Stimulated activated CD4-positive, alpha-beta T cell treated with anti-CD3 and anti-CD28 coated beads, Interleukin-12 subunit alpha, Interleukin-12 subunit beta, amount 100 ng/mL, for 24 hours (primary cell): ENCODE data around the gene HYAL2.

Experiments
- DNase-seq, 2 experiments: peaks; one replicate each; pipeline ENCODE4 v3.0.0-alpha.2; 2020; ENCODE audit warnings: low read depth in 2 of 2

The HYAL2 gene

DNA sequence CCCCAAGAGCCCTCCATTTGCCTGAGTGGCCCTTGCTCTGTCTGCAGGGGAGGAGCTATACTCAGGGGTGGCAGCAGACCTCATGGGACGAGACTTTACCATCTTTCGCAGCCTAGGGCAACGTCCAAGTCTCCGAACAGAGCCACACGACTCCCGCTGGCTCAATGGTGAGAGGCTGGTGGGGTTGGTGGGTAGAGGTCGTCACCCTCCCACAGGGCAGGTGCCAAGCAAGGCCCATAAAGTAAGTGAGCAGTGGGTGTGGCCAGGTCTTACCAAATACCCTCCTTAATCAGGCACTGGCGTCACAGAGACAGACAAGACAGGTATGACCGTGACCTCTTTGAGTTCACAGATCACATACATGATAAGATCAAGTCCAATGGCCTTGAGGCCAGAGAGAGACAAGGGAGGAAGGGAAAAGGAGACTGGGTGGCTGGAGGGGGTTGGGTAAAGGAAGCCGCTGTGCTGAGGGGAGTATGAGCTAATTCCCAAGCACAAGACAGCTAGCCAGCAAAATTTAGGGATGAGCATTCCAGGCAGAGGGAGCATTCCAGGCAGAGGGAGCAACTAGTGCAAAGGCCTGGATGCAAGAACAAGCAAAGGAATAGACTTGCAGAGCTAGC, 51.1 kb downstream of the HYAL2 start:
- no peak for DNase-seq

DNA sequence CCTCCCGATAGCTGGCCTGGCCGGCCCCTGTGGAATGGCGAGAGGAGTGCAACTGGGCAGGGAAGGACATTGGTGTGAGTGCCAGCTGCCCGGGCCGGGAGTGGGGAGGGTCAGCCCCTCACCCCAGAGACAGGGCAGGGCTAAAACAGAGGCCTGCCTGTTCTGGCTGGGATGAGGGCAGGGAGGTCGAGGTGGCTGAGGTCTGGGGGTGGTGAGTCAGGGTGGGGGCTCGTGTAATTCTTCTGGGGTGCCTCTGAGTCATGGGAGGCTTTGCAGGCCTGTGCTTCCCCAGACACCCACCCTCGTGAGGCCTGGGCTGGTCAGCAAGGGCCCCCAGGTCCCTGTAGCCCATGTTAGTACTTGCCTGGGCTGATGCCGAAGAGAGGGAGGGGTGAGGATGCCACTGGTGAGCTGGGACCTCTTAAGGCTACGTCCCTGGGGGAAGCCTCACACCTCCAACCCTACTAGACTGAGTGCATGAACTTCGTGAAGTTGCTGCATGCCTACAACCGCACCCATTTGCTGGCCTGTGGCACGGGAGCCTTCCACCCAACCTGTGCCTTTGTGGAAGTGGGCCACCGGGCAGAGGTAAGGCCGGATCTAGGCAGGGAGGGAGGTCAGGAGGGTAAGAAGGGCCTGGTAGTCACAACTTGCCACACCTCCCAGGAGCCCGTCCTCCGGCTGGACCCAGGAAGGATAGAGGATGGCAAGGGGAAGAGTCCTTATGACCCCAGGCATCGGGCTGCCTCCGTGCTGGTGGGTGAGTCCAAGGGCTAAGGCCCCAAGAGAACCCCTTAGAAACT, 51.9 kb downstream of the HYAL2 start:
- DNase-seq = no peak

DNA sequence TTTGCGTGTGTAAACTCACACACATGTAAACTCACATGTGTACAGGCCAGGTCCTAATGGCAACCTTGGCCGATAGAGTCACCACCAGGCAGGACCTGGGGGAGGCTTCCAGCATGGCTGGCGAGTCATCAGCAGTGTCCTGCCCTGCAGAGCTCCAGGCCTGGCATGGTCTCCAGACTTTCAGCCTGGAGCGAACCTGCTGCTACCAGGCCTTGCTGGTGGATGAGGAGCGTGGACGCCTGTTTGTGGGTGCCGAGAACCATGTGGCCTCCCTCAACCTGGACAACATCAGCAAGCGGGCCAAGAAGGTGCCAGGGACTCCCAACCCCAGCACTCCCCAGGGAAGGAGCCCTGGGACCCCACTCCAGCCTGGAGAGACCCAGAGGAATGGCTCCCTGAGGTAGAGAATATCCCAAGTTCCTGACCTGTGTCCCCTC, 52.5 kb downstream of the HYAL2 start:
- no peak for DNase-seq

DNA sequence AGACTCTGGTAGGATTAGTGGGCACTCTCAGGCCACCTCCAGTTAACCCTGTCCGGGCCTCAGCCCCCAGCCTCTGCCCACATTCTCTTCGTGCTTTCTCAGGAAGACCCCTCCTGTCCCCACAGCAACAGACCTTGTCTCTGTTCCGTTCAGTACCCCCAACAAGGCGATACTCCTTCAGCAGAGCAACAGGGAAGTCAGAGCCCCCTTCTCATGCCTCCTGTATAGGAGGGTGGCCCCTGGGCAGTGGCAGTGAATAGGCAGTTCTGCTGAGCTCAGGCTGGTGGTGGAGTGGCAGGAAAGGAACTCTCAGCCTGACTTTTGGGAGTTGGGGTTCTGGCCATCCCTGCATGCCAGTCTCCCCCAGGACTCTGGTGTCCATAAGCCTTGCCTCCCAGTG, 53.1 kb downstream of the HYAL2 start:
- DNase-seq = no peak

DNA sequence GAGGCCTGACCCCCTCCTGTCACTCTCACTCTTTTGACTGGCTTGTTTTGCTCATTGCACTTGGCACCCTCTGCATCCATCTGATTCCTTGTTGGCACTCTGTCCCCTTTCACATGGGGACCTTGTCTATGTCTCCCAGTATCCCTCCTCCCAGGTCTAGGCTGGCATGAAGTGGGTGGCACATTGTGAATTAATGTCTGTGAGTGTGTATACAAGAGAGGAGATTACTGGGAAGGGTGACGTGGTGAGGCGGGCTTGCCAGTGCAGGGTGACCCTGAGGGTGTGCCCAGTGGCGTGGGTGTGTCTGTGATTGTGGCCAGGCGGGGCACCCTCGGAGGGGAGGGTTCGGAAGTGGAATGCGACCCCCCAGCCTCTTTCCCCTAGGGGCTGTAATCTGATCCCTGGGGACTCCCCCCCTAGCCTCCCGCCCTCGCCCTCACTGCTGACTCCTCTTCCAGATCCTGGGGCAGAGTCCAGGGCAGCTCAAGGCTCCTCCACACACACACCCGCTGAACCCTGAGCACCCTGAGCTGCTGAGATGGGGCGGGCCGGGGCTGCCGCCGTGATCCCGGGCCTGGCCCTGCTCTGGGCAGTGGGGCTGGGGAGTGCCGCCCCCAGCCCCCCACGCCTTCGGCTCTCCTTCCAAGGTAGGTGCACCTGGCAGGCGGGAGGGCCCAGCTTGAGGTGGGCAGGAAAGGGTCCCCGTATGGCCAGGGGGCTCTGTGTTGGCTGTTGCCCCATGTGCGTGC, 53.7 kb downstream of the HYAL2 start, which contains the start of gene SEMA3B:
SEMA3B (plus strand) TSS at position 445 of the 749 bp plus-strand sequence; CDS start at position 539, 94 bp downstream.
- DNase-seq = no peak

DNA sequence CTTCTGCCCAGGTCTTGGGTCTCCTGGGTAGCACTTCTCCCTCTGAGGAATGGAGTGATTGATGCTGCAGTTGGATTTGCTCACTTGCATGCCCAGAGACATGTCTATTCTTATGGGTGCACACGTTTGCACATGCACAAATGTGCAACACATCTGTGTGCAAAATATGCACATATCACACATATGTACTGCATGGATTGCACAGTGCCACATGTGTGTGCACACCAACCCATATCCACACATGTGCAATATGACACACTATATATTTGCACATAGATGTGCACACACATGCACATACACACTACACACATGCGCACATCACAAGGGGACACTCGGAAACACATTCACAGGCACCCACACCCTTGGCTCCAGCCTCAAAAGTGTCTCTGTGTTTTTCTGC, 54.3 kb downstream of the HYAL2 start:
- no peak for DNase-seq
